Spleen (tissue), 11 donors: Measurements from ENCODE around the gene BTG2. TPM values are rescaled to one million over a fixed set of nuclear protein-coding genes. Genes with fewer than 3 reads are reported as not detected.

Experiments used
- DNase-seq: peaks from one replicate; pipeline ENCODE4 v3.0.0-alpha.2; 2020
- H3K27ac ChIP-seq, 8 donors: fragments of 200-600 bp; sonication (generic) in 7 of 8; 1 replicate in 4 of 8; 2 replicates in 4 of 8; pipeline versions ENCODE4 v1.5.0 to v1.8.0; 2016 to 2021; ENCODE audit warnings: inconsistent platforms in 4 of 8, mild to moderate bottlenecking in 4 of 8, moderate library complexity in 1 of 8
- H3K27me3 ChIP-seq, 7 donors: fragments of 200-600 bp; sonication (generic) in 6 of 7; replicated peaks in 1 of 7; 1 replicate in 4 of 7; 2 replicates in 3 of 7; pipeline versions ENCODE4 v1.5.0 to v1.8.0; 2016 to 2021; ENCODE audit warnings: inconsistent platforms in 3 of 7, mild to moderate bottlenecking in 1 of 7
- H3K36me3 ChIP-seq, 6 donors: fragments of 200-600 bp; sonication (generic) in 5 of 6; 1 replicate in 4 of 6; 2 replicates in 2 of 6; pipeline versions ENCODE4 v1.5.0 to v1.8.0; 2016 to 2021; ENCODE audit warnings: inconsistent platforms in 2 of 6
- H3K4me1 ChIP-seq, 6 donors: fragments of 200-600 bp; sonication (generic) in 5 of 6; 1 replicate in 3 of 6; 2 replicates in 3 of 6; pipeline versions ENCODE4 v1.5.0 to v1.8.0; 2016 to 2021; ENCODE audit warnings: inconsistent platforms in 3 of 6
- H3K4me3 ChIP-seq, 8 donors: fragments of 200-600 bp; sonication (generic) in 7 of 8; 1 replicate in 4 of 8; 2 replicates in 4 of 8; pipeline versions ENCODE4 v1.5.0 to v1.8.0; 2016 to 2021; ENCODE audit warnings: inconsistent platforms in 4 of 8, mild to moderate bottlenecking in 4 of 8, moderate library complexity in 2 of 8
- H3K9me3 ChIP-seq, 8 donors: fragments of 200-600 bp; sonication (generic) in 7 of 8; 1 replicate in 4 of 8; 2 replicates in 4 of 8; pipeline versions ENCODE4 v1.5.0 to v1.8.0; 2016 to 2021; ENCODE audit warnings: inconsistent platforms in 4 of 8
- POLR2A ChIP-seq, 3 donors: fragments of 450-650 bp; IDR thresholded peaks; one replicate each; pipeline ENCODE4 v1.5.1; 2017; ENCODE audit warnings: antibody characterized with exemption in 3 of 3, mild to moderate bottlenecking in 1 of 3
- POLR2AphosphoS5 ChIP-seq, 3 donors: sonication (generic); formaldehyde crosslinking; IDR thresholded peaks; one replicate each; pipeline ENCODE4 v1.5.1; 2017; ENCODE audit warnings: antibody characterized with exemption in 3 of 3
- intact Hi-C: fragments of 100-400 bp; cut with DNase I; formaldehyde crosslinking; loops from one replicate; pipeline ENCODE4 v1.15.0; 2023; ENCODE audit warnings: low total_unique reads
- polyA plus RNA-seq, 3 donors: library from polyadenylated mRNA; stranded (reverse); fragments of 200-250 nt; gene quantifications; one replicate each; pipeline ENCODE4 v1.2.1, GENCODE V29; 2013
- small RNA-seq, 4 donors: library from RNA; depleted of rRNA; stranded (forward); fragments of <200 nt; gene quantifications; one replicate each; pipeline ENCODE3, GENCODE V24; 2016
- total RNA-seq, 7 donors: library from RNA; depleted of rRNA in 3 of 7; stranded (reverse); fragments of >200 nt in 3 of 7; fragmentation: NEBNext Ultra II Directional in 4 of 7; extraction: Animal tissue kit (Norgen Biotek cat#: 25700) in 4 of 7; gene quantifications; one replicate each; pipeline versions ENCODE4 v1.1.0 to v1.2.1, GENCODE V29; 2016 to 2021
- TF ChIP-seq, protein P1 (sequence below), 11 experiments: fragments of 200-600 bp in 7 of 11; fragments of 450-650 bp in 4 of 11; sonication (generic) in 4 of 11; IDR thresholded peaks in 8 of 11; conservative IDR thresholded peaks in 3 of 11; 1 replicate in 7 of 11; 2 replicates in 4 of 11; pipeline versions ENCODE4 v1.4.0 to v1.8.0; 2016 to 2021; ENCODE audit warnings: antibody characterized with exemption in 11 of 11, inconsistent platforms in 4 of 11, mild to moderate bottlenecking in 1 of 11
- donor health status: healthy with polysubstance abuse.
- donor health status: DM: no; HTN: no; CAD: no; lungs with moderate emphysema.
- donor health status: DM: no; HTN: no; CAD: no.
- donor health status: Bipolar disorder and iron deficiency.
- donor health status: healthy.
- donor health status: DM: no; HTN: no; CAD: no.
- donor health status: DM: yes; HTN: yes; CAD: no.

The BTG2 gene
- total and polyA plus RNA-seq, 10 donors: 55.5 to 186 (median 124) TPM

DNA sequence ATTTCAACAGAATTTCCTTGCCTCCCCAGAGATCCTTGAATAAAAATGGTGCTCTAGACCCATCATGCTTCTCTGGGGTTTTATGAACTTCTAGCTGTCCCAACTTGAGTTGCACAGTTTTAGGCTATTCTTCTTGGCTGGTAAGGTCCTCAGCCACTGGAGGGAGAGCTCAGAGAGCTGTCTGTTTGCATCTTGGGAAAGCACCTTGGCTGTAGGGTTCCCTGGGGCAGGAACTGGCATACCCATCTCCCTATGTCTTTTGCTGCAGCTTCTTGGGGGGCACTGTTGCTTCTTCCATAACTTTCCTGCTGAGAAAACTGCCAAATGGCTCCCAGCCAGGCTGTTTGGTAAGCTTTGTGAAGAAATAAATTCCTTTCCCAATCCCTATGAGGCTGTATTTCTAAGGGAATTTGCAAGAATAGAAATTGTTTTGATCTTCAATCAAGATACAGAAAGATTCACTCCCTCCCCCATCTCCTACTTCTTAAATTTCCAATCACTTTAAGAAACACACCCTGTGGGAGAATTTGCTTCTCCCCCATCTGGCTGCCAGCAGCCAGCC, 53.8 kb downstream of the BTG2 start:
- intact Hi-C loops: no loop called here
- Histone ChIP-seq H3K4me1 (peaks cover 0 to 16% (median 11%) of the 10 kb centered on the region in 6 donors), H3K36me3 (no peaks in the 10 kb centered on the region), H3K4me3 (no peak overlapping the region), H3K27ac (no peak overlapping the region), H3K9me3 (peaks cover 0 to 10% (median 4%) of the 10 kb centered on the region in 8 donors), H3K27me3 (peaks cover 0 to 34% (median 0%) of the 10 kb centered on the region in 7 donors)
- TF ChIP-seq, protein P1, sequence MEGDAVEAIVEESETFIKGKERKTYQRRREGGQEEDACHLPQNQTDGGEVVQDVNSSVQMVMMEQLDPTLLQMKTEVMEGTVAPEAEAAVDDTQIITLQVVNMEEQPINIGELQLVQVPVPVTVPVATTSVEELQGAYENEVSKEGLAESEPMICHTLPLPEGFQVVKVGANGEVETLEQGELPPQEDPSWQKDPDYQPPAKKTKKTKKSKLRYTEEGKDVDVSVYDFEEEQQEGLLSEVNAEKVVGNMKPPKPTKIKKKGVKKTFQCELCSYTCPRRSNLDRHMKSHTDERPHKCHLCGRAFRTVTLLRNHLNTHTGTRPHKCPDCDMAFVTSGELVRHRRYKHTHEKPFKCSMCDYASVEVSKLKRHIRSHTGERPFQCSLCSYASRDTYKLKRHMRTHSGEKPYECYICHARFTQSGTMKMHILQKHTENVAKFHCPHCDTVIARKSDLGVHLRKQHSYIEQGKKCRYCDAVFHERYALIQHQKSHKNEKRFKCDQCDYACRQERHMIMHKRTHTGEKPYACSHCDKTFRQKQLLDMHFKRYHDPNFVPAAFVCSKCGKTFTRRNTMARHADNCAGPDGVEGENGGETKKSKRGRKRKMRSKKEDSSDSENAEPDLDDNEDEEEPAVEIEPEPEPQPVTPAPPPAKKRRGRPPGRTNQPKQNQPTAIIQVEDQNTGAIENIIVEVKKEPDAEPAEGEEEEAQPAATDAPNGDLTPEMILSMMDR (IDR thresholded peaks at IDR 0.05 in 8 of 11, conservative IDR thresholded peaks at IDR 0.05 in 3 of 11): no peak
- TF ChIP-seq POLR2A (IDR thresholded peaks at IDR 0.05): no peak
- TF ChIP-seq POLR2AphosphoS5 (IDR thresholded peaks at IDR 0.05): no peak
- no peak for DNase-seq

Small RNA genes within 50 kb of the gene (small RNA-seq; reads per million reads assigned to genes)
- 0 reads per million in 4 donors for gene AL359837.1
- 0 reads per million in 4 donors for gene RNU6-487P

Other genes with a start within 250 kb of the BTG2 start
- gene MYOG, start 219.5 kb upstream of the BTG2 start, total RNA-seq: not detected
- gene MYOG, start 219.5 kb upstream of the BTG2 start, polyA plus RNA-seq: not detected
- gene ADORA1, start 177.8 kb upstream of the BTG2 start, total RNA-seq: 10 to 100 TPM in 3 of 7 donors, 1 to 10 TPM in 4; 3.7 to 13.5 (median 8.5) TPM
- 1 to 10 TPM in 2 of 3 donors, under 1 TPM in 1; 0.37 to 3.2 (median 1.0) TPM for gene ADORA1, start 177.8 kb upstream of the BTG2 start, polyA plus RNA-seq
- gene MYBPH, start 129.7 kb upstream of the BTG2 start, total RNA-seq: 1 to 10 TPM in 1 of 7 donors, under 1 TPM in 3, not detected in 3; 0.32 to 2.7 (median 0.74) TPM
- gene MYBPH, start 129.7 kb upstream of the BTG2 start, polyA plus RNA-seq: under 1 TPM; 0.09 to 0.23 (median 0.22) TPM
- gene CHI3L1, start 118.8 kb upstream of the BTG2 start, total RNA-seq: 10 to 100 TPM in 4 of 7 donors, 1 to 10 TPM in 3; 7.1 to 41.2 (median 15.2) TPM
- 10 to 100 TPM in 2 of 3 donors, 1 to 10 TPM in 1; 2.7 to 40.8 (median 15.7) TPM for gene CHI3L1, start 118.8 kb upstream of the BTG2 start, polyA plus RNA-seq
- 10 to 100 TPM in 2 of 7 donors, 1 to 10 TPM in 5; 2.2 to 31.0 (median 7.8) TPM for gene CHIT1, start 75.8 kb upstream of the BTG2 start, total RNA-seq
- gene CHIT1, start 75.8 kb upstream of the BTG2 start, polyA plus RNA-seq: 100 to 1,000 TPM in 1 of 3 donors, 1 to 10 TPM in 2; 2.0 to 165 (median 2.2) TPM
- 10 to 100 TPM; 11.6 to 30.0 (median 21.1) TPM for gene FMOD, start 45.6 kb downstream of the BTG2 start, total RNA-seq
- gene FMOD, start 45.6 kb downstream of the BTG2 start, polyA plus RNA-seq: 1 to 10 TPM; 4.5 to 8.4 (median 4.9) TPM
- 10 to 100 TPM; 25.6 to 50.3 (median 31.7) TPM for gene PRELP, start 170.3 kb downstream of the BTG2 start, total RNA-seq
- 10 to 100 TPM in 2 of 3 donors, 1 to 10 TPM in 1; 4.9 to 21.6 (median 10.7) TPM for gene PRELP, start 170.3 kb downstream of the BTG2 start, polyA plus RNA-seq
- gene OPTC, start 188.6 kb downstream of the BTG2 start, total RNA-seq: not detected
- not detected for gene OPTC, start 188.6 kb downstream of the BTG2 start, polyA plus RNA-seq